HG03064 (cell line): ENCODE results near the gene PPP1R13B.

ENCODE experiments used
- ATAC-seq: cut with Tn5 transposase; IDR thresholded peaks from one replicate; pipeline ENCODE4 v1.9.1; 2021; ENCODE audit warnings: low read depth; ENCODE audit not compliant: unreplicated experiment

PPP1R13B gene

DNA sequence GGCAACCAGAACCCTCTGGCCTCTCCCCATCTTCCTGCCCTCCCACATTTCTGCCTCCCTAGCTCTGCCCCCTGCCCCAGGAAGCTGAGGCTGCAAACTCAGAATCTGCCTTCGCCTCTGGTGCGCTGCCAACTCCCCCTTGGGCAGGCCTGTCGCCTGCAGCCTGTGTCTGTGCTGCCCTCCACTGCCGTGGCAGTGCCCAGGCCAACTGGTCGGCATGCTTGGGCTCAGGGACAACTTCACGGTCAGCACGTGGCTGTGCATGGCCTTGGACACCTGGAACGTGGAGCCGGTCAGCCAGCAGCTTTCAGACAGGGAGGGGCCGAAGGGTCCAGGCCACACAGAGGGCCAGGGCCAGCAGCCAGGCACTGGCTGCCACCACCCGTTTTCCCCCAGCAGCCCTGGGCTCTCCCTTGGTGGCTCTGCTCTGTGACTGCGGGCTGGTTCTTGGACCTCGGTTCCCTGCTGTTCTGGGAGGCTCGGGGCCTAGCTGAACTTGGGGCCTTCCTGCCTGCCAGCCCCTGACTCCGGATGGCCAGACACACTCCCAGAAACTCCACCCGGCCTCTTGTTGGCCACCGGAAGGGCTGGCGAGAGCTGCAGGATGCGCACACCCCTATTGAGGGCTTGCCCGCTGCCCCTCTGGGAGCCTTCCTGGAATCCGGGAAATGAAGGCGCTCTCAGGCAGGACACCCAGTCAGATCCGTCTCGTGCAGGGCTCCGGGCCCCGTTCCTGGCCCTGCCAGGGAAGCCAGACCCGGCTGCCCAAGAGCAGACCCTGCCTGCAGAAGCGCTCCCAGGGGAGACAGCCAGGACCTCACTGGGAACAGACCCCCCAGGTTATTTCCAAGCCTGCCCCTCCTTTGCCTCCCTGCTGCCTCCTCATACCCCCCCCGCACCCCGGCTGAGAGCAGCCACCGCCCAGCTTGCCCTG is 34.2 kb upstream of the PPP1R13B start:
- no peak for ATAC-seq

DNA sequence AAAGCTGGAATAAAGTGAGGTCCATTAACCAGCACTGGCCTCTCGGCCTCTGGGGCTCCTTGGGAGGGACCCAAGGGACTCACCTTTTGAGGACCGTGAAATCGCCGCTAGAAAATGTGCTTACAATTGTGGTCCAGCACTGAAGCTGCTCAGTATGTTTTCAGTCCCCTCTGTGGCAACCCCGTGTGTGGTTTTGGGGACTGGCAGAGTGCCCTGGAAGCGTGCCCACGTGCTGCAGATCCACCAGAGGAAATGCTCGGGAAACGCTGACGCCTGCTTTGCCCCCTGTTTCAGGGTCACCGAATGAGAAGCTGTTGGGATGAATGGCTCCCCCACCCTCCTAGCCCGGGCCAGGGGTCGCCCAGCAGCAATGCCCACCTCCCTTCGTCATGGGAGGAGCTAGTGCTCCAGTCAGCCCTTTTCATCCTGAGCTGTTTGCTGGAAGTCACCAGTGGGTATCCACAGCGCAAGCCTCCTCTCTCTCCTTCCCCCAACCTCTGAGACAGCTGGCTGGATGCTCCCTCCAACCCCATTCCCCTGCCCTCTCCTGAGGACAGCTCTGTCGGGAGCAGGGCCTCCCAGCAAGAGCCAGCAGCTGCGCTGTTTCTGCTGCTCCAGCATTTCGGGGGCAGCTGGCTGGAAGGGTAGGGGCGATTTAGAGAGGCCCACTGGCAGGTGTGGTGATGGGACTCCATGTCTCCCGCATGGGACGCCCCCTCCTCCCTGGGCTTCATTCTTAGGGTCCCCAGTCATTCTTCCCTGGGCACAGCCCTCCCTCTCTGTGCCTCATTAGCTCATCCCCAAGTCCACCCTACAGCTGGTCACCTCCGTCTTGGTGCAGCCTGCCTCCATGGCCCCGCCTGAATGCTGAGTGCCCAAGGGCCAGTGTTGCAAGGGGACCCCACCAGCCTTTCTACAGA is 33.2 kb upstream of the PPP1R13B start:
- no peak for ATAC-seq

DNA sequence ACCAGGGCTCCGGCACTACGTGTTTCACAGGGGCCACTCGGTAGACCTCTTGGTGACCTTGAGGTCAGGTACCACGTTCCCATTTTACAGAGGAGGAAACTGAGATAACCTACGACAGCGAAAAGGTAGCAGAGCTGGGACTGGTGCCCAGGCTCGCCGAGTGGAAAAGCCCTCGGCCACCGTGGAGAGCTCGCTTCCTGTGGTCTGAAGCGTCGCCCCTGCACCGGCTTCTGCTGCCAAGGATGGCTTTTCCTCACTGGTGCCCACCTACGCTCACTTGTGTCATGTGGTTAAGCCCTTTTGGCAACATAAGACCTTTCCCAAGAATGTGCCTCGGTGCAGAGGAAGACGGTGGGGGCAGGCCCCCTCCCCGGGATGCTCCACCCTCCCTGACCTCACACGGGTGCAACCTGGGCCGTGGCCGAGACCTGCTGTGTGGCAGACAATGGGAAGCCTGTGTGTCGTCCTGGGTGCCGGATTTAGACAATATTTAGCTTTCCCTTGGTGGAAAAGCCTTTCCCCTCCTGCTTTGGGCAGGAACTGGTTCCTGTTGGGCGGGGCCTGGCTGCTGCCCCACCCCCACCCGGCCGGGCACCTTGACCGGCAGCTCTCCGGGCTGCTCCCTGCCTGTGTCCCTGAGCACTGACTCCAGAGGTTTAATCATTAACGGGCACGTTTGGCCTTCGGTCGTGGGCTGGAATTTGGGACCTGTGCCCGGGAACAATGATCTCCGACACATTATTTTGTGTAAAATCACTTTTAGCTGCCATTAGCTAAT is 32.4 kb upstream of the PPP1R13B start:
- no peak for ATAC-seq

DNA sequence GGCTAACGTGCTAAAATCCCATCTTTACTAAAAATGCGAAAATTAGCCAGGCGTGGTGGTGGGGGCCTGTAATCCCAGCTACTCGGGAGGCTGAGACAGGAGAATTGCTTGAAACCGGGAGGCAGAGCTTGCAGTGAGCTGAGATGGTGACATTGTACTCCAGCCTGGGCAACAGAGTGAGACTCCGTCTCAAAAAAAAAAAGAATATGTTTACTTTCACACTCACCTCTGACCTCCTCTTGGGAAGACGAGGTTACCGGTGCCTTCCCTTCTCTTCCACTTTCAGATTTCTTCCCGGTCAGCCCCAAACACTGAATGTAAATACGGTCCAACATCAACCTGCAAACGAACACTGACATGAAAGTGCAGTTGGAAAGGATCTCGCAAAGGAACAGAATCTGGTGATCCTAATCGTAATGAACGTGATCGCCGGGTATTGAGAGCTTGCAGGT is 31.8 kb upstream of the PPP1R13B start:
- ATAC-seq: no peak

DNA sequence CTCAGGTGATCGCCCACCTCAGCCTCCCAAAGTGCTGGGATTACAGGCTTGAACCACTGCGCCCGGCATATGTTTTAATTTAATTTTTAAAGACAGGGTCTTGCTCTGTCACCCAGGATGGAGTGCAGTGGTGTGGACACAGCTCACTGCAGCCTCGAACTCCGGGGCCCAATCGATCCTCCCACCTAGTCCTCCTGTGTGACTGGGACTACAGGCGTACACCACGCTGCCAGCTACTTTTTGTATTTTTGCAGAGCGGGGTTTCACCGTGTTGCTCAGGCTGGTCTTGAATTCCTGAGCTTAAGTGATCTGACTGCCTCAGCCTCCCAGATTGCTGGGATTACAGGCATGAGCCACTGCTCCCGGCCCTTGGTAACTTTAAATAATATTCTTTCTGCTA is 30.8 kb upstream of the PPP1R13B start:
- no peak for ATAC-seq

DNA sequence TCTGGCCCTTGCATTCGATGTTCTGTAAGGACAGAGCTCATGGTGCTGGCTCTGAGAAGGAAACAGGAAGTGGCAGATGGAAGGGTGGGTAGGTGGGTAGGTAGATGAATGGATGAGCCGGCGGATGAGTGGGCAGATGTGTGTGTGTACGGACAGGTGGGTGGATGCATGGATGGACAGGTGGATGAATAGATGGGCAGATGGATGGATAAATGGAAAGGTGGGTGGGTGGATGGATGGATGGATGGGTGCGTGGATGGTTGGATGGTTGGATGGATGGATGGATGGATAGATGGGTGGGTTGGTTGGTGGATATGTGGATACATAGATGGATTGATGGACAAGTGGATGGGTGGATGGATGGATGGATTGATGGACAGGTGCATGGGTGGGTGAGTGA is 27.6 kb upstream of the PPP1R13B start:
- ATAC-seq: no peak

DNA sequence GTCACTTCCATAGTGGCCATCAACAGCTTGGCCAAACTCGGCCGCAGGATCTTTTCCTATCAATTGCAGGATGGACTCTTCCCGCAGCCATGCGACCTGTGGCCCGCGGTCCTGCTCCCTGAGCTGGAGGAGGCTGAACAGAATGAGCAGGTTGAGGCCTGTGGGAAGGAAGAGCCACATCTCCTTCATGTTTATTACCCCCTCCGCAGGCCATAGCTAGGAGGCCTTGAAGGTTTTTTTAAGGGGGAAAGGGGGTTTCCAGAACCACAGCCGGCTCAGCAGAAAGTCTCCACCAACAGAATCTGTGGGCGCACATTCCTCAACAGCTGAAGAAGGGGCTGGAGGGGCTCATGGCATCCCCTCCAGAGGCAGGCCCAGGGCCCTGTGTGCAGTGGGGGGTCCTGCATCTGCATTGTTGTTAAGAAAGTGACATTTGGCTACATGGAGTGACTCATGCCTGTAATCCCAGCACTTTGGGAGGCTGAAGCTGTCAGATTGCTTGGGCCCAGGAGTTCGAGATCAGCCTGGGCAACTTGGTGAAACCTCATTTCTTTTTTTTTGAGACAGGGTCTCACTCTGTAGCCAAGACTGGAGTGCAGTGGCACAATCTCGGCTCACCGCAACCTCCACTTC is 25.2 kb upstream of the PPP1R13B start:
- no peak for ATAC-seq

DNA sequence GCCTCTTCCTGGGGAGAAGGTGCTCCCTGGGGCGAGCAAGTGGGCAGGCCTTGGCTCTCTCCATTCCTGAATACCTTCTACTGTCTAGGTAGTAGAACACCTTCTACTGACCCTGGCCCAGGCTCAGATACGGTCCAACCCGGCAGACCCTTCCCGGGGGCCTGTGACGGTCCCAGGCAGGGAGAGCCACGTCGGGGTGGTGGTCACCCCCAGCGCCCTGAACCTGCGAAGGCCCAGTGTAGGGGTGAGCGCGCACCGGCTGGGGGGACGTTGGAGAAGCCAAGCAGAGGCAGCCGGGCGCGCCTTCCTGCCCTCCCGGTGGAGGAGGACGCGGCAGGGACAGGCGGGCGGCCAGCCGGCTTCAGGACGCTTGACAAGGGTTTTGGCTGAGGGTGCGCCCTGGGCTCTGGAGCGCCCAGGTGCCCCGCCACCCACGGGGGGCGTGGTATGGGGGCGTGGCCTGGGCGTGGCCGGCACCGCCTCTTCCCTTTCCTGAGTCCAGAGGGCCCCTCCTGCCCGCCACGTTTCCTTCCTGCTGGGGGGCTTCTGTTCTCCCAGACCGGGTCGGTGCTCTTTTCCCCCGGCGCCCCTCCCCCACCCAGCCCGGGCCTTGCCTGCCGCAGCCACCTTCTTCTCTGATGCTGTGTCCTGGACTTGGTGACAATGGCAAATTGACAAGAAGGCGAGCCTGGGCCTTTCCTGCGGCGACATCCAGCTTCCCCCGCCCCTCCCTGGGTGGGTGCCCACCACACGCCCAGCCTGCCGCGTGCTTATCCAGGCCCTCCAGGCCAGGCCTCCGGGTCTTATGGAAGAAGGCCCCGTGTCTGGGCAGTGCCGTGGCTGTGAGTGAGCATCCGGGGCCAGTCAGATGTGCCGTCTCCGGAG is 24.5 kb upstream of the PPP1R13B start:
- no peak for ATAC-seq

DNA sequence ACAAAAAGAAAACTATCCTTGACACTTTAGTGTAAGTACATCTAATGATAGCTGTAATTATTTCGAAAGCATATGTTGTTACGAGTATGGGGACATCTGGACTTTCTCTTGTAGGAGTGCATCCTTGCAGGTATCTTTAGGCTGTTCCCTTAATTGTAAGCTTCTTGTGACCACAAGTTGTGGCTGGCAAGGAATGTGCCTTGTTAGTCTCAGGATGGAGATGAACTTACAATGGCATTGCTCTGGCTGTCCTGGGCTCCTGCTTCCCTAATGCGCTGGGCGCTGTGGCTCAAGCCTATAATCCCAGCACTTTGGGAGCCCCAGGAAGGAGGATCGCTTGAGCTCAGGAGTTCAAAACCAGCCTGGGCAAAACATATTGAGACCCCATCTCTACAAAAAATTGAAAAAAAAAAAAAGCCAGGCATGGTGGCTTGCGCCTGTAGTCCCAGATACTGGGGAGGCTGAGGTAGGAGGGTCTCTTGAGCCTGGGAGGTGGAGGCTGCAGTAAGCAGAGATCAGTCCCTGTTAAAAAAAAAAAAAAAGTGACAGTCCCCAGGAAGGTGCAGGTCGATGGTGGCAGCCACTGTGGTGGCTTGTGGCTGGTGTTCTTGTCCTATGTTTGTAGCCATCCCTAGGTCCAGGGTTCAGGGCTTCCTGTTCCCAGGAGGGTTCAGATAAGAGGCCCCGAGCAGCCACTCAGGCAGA is 23.7 kb upstream of the PPP1R13B start:
- no peak for ATAC-seq

DNA sequence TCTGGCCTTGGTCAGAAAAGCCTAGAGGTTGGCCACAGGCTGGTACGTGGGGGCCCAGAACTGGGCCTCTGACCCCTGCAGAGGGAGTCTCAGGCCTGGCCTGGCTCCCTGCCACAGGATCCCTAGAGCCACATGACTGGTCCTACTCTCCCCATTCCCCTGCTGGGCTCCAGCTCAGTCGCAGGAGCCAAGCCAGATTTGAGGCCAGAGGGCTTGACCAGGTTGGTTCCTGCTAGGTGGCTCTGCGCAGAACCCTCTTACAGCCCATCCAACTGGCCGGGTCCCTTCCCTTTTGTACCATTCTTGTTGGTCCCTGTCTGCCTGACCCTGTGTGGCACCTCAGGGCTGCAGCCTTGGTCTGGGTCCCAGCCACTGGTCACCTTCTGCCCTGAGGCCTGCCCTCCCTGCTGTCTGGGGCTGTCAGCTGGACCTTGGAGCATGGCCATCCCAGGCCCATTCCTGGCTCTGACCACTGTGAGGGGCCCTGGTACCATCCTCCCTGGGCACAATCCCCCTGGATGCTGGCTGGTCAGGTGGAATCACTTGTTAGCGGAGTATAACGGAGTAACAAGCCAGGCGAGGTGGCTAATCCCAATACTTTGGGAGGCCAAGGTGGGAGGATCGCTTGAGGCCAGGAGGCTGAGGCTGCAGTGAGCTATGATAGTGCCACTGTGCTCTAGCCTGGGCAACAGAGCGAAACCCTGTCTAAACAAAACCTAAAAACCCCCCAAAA is 22.9 kb upstream of the PPP1R13B start:
- no peak for ATAC-seq

DNA sequence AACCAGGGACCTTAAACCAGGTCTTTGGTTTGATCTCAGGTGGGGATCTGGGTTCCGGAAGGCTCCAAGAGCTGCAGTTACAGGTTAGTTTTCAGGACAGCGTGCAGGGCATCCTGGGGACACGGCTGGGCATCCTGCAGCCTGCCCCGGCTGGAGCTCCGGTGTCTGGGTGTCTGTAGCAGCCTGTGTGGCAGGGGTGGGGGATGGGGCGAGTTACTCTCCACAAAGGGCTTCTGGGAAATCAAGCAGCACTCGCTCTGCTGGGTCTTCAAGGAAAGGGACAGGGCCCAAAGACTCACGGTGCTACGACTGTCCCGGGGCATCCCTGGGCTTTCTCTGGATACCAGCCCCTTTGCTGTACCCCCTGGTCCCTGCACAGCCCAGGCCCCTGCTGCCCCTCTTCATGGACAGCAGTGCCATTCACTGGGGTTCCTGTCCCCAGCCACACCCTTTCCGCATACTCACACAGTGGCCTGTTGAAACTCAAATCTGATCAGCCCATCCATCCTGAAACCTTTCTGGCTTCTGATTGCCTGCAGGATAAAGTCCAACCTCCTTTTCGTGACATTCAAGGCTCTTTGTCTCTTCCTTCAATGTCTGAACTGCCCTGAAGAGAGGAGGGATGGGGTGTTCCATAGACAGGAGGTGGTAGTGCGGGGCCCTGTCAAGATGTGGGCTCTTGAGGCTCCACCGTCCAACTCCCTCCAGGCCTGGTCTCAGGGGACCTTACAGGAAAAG is 22.2 kb upstream of the PPP1R13B start:
- ATAC-seq: no peak

DNA sequence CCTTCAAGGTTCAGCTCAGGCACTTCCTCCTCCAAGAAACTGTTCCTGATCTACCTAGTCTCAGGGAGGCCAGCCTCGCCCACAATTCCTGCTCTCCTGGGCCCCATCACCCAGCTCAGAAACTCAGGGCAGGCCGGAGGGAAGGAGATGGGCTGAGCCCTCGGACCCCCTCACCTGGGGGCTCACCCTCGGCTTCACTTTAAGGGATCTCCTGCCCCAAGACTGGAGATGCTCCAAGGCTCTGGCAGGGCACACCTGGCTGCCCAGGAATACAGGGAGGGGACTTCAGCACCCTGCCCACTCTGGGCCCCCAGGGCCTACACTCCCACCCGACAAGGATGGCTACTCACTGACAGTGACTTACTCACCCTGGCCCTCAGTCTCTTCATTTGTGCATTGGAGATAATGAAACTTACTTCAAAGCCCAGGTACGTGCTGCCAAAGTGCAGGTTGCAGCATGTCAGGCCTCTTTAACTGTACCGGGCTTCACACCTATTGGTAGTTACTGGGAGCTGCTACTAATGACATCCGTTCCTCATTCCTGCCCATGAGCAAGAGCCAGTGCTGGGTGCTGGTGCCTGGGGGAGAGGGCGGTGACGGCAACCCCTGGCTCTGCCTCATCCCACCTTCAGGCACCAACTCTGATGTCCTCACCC is 21.0 kb upstream of the PPP1R13B start:
- no peak for ATAC-seq

DNA sequence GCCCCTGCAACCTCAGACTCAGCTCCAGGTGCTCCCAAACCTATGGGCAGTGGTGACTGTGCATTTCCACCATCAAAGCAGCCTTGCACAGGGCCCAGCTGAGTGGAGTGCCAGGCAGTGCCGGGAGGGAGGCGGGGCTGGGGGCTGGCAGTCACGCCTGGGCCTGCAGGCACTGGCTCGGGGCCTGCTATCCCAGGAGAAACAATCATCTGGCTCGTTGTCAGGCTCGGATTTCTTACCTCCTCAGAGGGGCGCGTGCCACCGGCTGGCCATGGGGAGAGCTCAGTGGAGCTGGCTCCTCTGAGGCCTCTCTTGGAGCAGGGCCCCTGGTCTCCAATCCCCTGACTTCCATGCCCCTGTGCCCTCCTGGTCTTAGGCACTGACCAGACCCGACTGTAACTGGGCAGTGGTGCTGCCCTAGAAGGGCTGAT is 20.2 kb upstream of the PPP1R13B start:
- no peak for ATAC-seq

DNA sequence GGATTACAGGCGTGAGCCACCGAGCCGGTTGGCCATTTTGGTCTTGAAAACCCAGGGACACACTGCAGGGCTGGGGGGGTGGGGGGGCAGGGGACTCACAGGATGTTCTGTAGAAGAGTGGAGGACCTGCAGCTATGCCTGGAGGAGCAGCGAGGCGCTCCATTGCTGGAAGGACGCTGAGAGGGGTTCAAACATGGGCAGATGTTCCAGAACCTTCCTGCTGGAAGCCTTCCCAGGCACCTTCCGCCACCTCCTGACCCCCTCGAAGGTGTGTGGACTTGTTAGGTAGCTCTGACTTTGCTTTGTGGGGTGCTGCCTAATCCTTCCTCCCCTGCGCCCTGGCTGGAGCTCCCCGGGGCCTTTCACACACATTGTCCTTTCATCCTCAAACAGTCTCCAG is 19.6 kb upstream of the PPP1R13B start:
- ATAC-seq: no peak

DNA sequence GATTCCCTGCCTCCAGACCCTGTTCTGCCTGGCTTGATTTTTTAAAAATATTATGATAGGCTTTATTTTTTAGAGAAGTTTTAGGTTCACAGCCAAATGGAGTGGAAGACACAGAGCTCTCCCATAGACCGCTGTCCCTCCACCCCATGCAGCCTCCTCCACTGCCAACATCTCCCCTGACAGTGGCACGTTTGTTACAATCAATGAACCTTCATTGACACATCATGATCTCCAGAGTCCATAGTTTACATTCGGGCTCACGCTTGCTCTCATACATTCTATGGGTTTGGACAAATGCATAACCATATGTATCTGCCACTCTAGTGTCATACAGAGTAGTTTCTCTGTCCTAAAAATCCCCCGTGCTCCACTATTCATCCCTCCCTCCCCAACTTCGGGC is 15.9 kb upstream of the PPP1R13B start:
- no peak for ATAC-seq

DNA sequence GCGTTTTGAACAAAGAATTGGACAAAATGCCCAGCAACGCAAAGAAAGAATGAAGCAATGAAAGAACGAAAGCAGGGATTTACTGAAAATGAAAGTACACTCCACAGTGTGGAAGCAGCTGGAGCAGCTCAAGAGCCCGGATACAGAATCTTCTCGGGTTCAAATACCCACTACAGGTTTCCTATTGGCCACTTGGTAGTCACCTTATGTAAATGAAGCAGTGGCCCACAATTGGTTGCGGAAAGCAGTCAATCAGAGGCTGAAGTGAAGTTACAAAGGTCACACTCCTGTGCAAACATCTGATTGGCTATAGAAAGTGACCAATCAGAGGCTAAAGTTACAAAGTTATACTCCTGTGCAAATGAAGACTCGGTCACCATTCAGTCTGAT is 15.0 kb upstream of the PPP1R13B start:
- no peak for ATAC-seq
